Activated T-cell treated with anti-CD3 and anti-CD28 coated beads, Interleukin-2, amount 50 U/mL, for 72 hours (primary cell): ENCODE data around the gene NSF. TPM values are rescaled to one million over a fixed set of nuclear protein-coding genes. Genes with fewer than 3 reads are reported as not detected.
"Not testable (repeated sequence)": the region's sequence is repeated elsewhere in the genome, so short reads cannot be mapped to it uniquely, and the experiment has no call there.

Experiments used
- ATAC-seq, 2 donors: fragments of 150-1000 bp; cut with Tn5 transposase; replicated peaks in 1 of 2; 2 replicates each; pipeline ENCODE4 v1.10.0; 2021; ENCODE audit warnings: moderate library complexity in 2 of 2, mild to moderate bottlenecking in 1 of 2
- DNase-seq, 2 donors: peaks; one replicate each; pipeline ENCODE4 v3.0.0; 2021 to 2022; ENCODE audit warnings: mixed read lengths in 1 of 2
- H3K27ac Mint-ChIP-seq: one replicate; pipeline ENCODE4 v1.8.0; 2022; ENCODE audit warnings: mild to moderate bottlenecking, moderate library complexity, mixed read lengths
- H3K27me3 Mint-ChIP-seq: one replicate; pipeline ENCODE4 v1.8.0; 2022; ENCODE audit warnings: low read depth, mixed read lengths
- H3K36me3 Mint-ChIP-seq, 2 donors: one replicate each; pipeline ENCODE4 v1.8.0; 2022; ENCODE audit warnings: mixed read lengths in 2 of 2, mild to moderate bottlenecking in 1 of 2; ENCODE audit not compliant: insufficient read depth in 2 of 2
- H3K4me1 Mint-ChIP-seq: one replicate; pipeline ENCODE4 v1.8.0; 2022; ENCODE audit warnings: low read depth, mixed read lengths
- H3K4me3 Mint-ChIP-seq, 2 donors: one replicate each; pipeline ENCODE4 v1.8.0; 2022; ENCODE audit warnings: mild to moderate bottlenecking in 2 of 2, mixed read lengths in 2 of 2, moderate library complexity in 2 of 2
- H3K9me3 Mint-ChIP-seq, 2 donors: one replicate each; pipeline ENCODE4 v1.8.0; 2022; ENCODE audit warnings: mixed read lengths in 2 of 2
- total RNA-seq, 2 donors: library from RNA; stranded (reverse); gene quantifications; one replicate each; pipeline ENCODE4 v1.2.3, GENCODE V29; 2022

The NSF gene
- total RNA-seq, 2 donors from 2014 or later = 34.3 to 43.1 TPM

- not testable (repeated sequence) for H3K9me3 Mint-ChIP-seq, ATAC-seq, H3K36me3 Mint-ChIP-seq, DNase-seq, H3K4me1 Mint-ChIP-seq, H3K27me3 Mint-ChIP-seq, H3K4me3 Mint-ChIP-seq, H3K27ac Mint-ChIP-seq
Observed at GRCh38 chr17:46647688-46648278, 57.3 kb downstream of the NSF start.

- not testable (repeated sequence) for H3K4me3 Mint-ChIP-seq, H3K36me3 Mint-ChIP-seq, H3K27ac Mint-ChIP-seq, H3K9me3 Mint-ChIP-seq, ATAC-seq, DNase-seq, H3K4me1 Mint-ChIP-seq, H3K27me3 Mint-ChIP-seq
Observed at GRCh38 chr17:46649246-46649645, 58.8 kb downstream of the NSF start.

GRCh38 chr17:46652024-46652643 is 61.7 kb downstream of the NSF start:
- DNase-seq, H3K9me3 Mint-ChIP-seq, H3K27me3 Mint-ChIP-seq, H3K4me1 Mint-ChIP-seq, H3K4me3 Mint-ChIP-seq, H3K36me3 Mint-ChIP-seq, H3K27ac Mint-ChIP-seq, ATAC-seq: not testable (repeated sequence)

- not testable (repeated sequence) for H3K4me3 Mint-ChIP-seq, DNase-seq, H3K9me3 Mint-ChIP-seq, H3K36me3 Mint-ChIP-seq, H3K4me1 Mint-ChIP-seq, H3K27ac Mint-ChIP-seq, ATAC-seq, H3K27me3 Mint-ChIP-seq
Observed at GRCh38 chr17:46658235-46658634, 67.8 kb downstream of the NSF start.

GRCh38 chr17:46659702-46660101 is 69.2 kb downstream of the NSF start:
- not testable (repeated sequence) for H3K27me3 Mint-ChIP-seq, H3K4me3 Mint-ChIP-seq, H3K4me1 Mint-ChIP-seq, ATAC-seq, DNase-seq, H3K9me3 Mint-ChIP-seq, H3K36me3 Mint-ChIP-seq, H3K27ac Mint-ChIP-seq

GRCh38 chr17:46663123-46663522 is 72.7 kb downstream of the NSF start:
- not testable (repeated sequence) for H3K36me3 Mint-ChIP-seq

GRCh38 chr17:46663552-46663951 is 73.1 kb downstream of the NSF start:
- not testable (repeated sequence) for H3K4me3 Mint-ChIP-seq, H3K4me1 Mint-ChIP-seq, H3K27ac Mint-ChIP-seq, H3K9me3 Mint-ChIP-seq, DNase-seq, H3K27me3 Mint-ChIP-seq, ATAC-seq, H3K36me3 Mint-ChIP-seq

More at GRCh38 chr17:46663123-46663522, 72.7 kb downstream of the NSF start:
- not testable (repeated sequence) for H3K9me3 Mint-ChIP-seq, H3K4me3 Mint-ChIP-seq, DNase-seq, H3K4me1 Mint-ChIP-seq, H3K27me3 Mint-ChIP-seq, ATAC-seq, H3K27ac Mint-ChIP-seq

GRCh38 chr17:46665969-46666368 is 75.5 kb downstream of the NSF start:
- not testable (repeated sequence) for ATAC-seq, H3K4me3 Mint-ChIP-seq, H3K27me3 Mint-ChIP-seq, DNase-seq, H3K27ac Mint-ChIP-seq, H3K9me3 Mint-ChIP-seq, H3K4me1 Mint-ChIP-seq, H3K36me3 Mint-ChIP-seq

- not testable (repeated sequence) for H3K4me1 Mint-ChIP-seq, H3K27me3 Mint-ChIP-seq, H3K9me3 Mint-ChIP-seq, H3K4me3 Mint-ChIP-seq, H3K36me3 Mint-ChIP-seq, H3K27ac Mint-ChIP-seq, DNase-seq, ATAC-seq
Observed at GRCh38 chr17:46670789-46671188, 80.3 kb downstream of the NSF start.

- H3K9me3 Mint-ChIP-seq, ATAC-seq, H3K4me1 Mint-ChIP-seq: not testable (repeated sequence)
Observed at GRCh38 chr17:46672777-46673176, 82.3 kb downstream of the NSF start.

GRCh38 chr17:46677819-46678218 is 87.3 kb downstream of the NSF start:
- not testable (repeated sequence) for H3K27ac Mint-ChIP-seq, H3K9me3 Mint-ChIP-seq, H3K4me3 Mint-ChIP-seq, H3K27me3 Mint-ChIP-seq, H3K36me3 Mint-ChIP-seq, H3K4me1 Mint-ChIP-seq, ATAC-seq, DNase-seq

More at GRCh38 chr17:46672777-46673176, 82.3 kb downstream of the NSF start:
- DNase-seq, H3K4me3 Mint-ChIP-seq, H3K27me3 Mint-ChIP-seq, H3K36me3 Mint-ChIP-seq, H3K27ac Mint-ChIP-seq: not testable (repeated sequence)

- not testable (repeated sequence) for H3K4me3 Mint-ChIP-seq, H3K27ac Mint-ChIP-seq, H3K27me3 Mint-ChIP-seq, H3K4me1 Mint-ChIP-seq, DNase-seq, H3K9me3 Mint-ChIP-seq, H3K36me3 Mint-ChIP-seq
- ATAC-seq = peak in 1 of 2 donors; percentile 41
Observed at GRCh38 chr17:46683653-46684052, 93.2 kb downstream of the NSF start.

GRCh38 chr17:46685284-46685683 is 94.8 kb downstream of the NSF start:
- H3K27me3 Mint-ChIP-seq, H3K9me3 Mint-ChIP-seq, H3K36me3 Mint-ChIP-seq, DNase-seq, ATAC-seq, H3K4me1 Mint-ChIP-seq, H3K4me3 Mint-ChIP-seq, H3K27ac Mint-ChIP-seq: not testable (repeated sequence)

- DNase-seq, H3K4me1 Mint-ChIP-seq, ATAC-seq, H3K9me3 Mint-ChIP-seq, H3K4me3 Mint-ChIP-seq, H3K36me3 Mint-ChIP-seq, H3K27me3 Mint-ChIP-seq, H3K27ac Mint-ChIP-seq: not testable (repeated sequence)
Observed at GRCh38 chr17:46692196-46692595, 101.7 kb downstream of the NSF start.
